Rectal smooth muscle tissue (tissue), 1 donor: Measurements from ENCODE around the gene PARD3B.

Experiments
- H3K27ac ChIP-seq: one replicate; pipeline ENCODE4 v1.7.0; 2013; ENCODE audit warnings: low read depth, low read length, inconsistent platforms
- H3K27me3 ChIP-seq: one replicate; pipeline ENCODE4 v1.7.0; 2013; ENCODE audit warnings: low read length; ENCODE audit not compliant: control insufficient read depth, insufficient read depth
- H3K36me3 ChIP-seq: one replicate; pipeline ENCODE4 v1.7.0; 2013; ENCODE audit warnings: low read length; ENCODE audit not compliant: control insufficient read depth, insufficient read depth
- H3K4me1 ChIP-seq: one replicate; pipeline ENCODE4 v1.7.0; 2013; ENCODE audit warnings: low read length; ENCODE audit not compliant: control insufficient read depth, insufficient read depth
- H3K4me3 ChIP-seq: one replicate; pipeline ENCODE4 v1.7.0; 2013; ENCODE audit warnings: low read length
- H3K9ac ChIP-seq: one replicate; pipeline ENCODE4 v1.7.0; 2013; ENCODE audit warnings: low read length

Gene PARD3B

GRCh38 chr2:205499006-205499405 is 953.7 kb downstream of the PARD3B start:
- H3K27me3 ChIP-seq, result no peaks in the 10 kb centered on the region
- H3K27ac ChIP-seq, result no peak overlapping the region
- H3K9ac ChIP-seq, result no peak overlapping the region
- H3K36me3 ChIP-seq, result peaks cover 4% of the 10 kb centered on the region
- no peaks in the 10 kb centered on the region for H3K4me1 ChIP-seq
- H3K4me3 ChIP-seq, result no peak overlapping the region

- H3K27ac ChIP-seq, result no peak overlapping the region
These were observed 954.8 kb downstream of the PARD3B start for GRCh38 chr2:205500065-205500464.

DNA sequence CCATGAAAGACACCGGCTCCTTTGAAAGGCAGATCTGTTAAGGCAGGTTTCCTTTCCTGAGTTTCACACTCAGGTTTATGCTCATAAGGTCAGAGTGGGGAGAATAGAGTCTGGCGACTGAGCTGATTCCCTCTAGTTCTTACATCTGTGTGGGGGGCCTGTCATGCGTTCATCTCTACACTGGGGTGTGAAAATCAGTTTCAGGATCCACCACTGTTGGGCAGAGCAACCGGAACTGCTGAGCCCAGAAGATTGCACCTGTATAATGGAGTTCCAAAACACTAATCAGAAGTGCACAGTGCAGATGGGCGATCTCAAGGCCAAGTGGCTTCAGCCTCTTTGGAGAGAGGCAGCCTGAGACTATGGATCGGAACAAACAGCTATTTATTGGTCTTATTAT is 955.7 kb downstream of the PARD3B start:
- peaks cover 4% of the 10 kb centered on the region for H3K36me3 ChIP-seq
- no peak overlapping the region for H3K4me3 ChIP-seq
- H3K4me1 ChIP-seq, result no peaks in the 10 kb centered on the region
- no peak overlapping the region for H3K9ac ChIP-seq
- H3K27ac ChIP-seq, result no peak overlapping the region
- H3K27me3 ChIP-seq, result no peaks in the 10 kb centered on the region

More at GRCh38 chr2:205500065-205500464, 954.8 kb downstream of the PARD3B start:
- Histone ChIP-seq H3K9ac (no peak overlapping the region), H3K27me3 (no peaks in the 10 kb centered on the region), H3K36me3 (peaks cover 4% of the 10 kb centered on the region), H3K4me3 (no peak overlapping the region), H3K4me1 (no peaks in the 10 kb centered on the region)

- Histone ChIP-seq H3K27ac (no peak overlapping the region), H3K27me3 (no peaks in the 10 kb centered on the region), H3K4me3 (no peak overlapping the region), H3K4me1 (no peaks in the 10 kb centered on the region), H3K36me3 (peaks cover 4% of the 10 kb centered on the region), H3K9ac (no peak overlapping the region)
These were observed 956.6 kb downstream of the PARD3B start for GRCh38 chr2:205501826-205502225.

DNA sequence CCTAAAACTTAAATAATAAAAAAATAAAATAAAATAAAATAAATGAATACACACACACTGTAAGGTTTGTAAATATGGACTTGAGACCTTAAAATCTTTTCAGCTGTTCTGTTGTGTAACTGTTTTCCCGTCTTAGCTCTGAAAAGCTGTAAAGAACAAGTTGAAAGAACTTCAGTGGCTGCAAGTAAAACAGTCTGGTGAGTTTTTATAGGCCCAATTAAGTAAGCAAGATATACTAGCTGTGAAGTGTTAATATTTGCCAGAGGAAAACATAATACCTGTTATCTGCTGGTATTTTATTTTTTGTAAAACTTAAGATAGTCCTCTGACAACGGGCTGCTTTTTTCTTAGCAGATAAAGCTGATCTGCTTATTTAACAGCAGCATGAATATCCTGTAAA is 960.1 kb downstream of the PARD3B start:
- Histone ChIP-seq H3K27me3 (no peaks in the 10 kb centered on the region), H3K36me3 (no peaks in the 10 kb centered on the region), H3K4me3 (no peak overlapping the region), H3K27ac (no peak overlapping the region), H3K9ac (no peak overlapping the region), H3K4me1 (no peaks in the 10 kb centered on the region)

DNA sequence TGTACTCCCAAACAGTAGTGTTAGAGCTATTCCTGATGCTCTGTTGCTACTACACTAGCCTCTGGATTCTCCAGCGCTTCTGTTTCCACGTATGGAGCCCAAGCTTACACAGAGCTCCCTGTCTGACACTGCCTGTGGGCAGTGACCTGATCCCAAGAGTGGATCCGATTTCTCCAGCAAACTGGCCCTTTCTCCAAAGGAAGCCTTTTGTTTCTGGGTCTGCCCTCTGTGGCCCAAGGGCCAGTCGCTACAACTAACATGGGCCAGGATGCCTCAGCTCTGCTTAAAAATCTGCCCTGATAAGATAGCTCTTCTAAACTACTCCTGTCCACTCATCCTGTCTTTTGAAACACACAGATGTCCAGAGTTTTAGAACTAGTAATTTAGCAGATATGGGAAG is 964.4 kb downstream of the PARD3B start:
- no peak overlapping the region for H3K27ac ChIP-seq
- no peak overlapping the region for H3K9ac ChIP-seq
- H3K4me1 ChIP-seq, result no peaks in the 10 kb centered on the region
- no peak overlapping the region for H3K4me3 ChIP-seq
- H3K36me3 ChIP-seq, result no peaks in the 10 kb centered on the region
- H3K27me3 ChIP-seq, result no peaks in the 10 kb centered on the region

DNA sequence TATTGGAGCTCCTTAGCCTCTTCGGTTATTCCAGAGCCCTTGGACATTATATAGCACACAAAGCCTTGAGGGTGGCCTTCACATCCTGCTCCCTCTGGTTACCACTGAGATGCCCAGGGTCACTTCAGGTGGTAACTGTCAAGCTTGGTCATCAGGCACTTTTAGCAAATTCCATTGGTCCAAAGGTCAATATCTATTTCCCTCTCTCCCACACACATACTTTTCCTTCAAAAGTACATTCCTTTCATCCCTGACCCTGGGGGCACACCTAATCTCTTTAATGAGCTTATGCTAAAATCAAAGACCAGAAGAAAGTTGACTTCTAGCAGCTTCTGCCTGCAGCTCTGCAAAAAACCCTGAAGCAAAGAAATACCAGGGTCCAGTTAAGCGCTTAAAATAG is 965.1 kb downstream of the PARD3B start:
- Histone ChIP-seq H3K9ac (no peak overlapping the region), H3K27ac (no peak overlapping the region)

DNA sequence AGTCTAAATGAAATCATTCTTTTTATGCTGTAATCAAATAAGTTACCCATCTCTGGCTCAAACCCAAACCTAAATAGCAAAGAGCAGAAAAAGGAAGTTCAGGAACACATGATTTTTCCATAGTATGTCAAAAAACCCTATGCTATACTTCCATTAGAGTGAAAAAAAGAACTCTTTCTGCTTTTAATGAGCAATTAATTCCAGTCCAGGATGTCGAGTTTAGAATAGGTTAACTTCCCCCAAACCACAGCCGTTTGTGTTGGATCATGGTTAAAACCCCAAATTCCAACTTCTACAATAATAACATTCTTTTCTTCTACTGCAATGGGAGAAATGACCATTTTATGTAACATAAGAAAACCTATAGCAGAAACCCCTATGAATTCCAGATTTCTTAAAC is 965.9 kb downstream of the PARD3B start:
- Histone ChIP-seq H3K36me3 (no peaks in the 10 kb centered on the region), H3K4me3 (no peak overlapping the region), H3K27me3 (no peaks in the 10 kb centered on the region), H3K9ac (no peak overlapping the region), H3K4me1 (no peaks in the 10 kb centered on the region), H3K27ac (no peak overlapping the region)

More for the DNA sequence above, 965.1 kb downstream of the PARD3B start:
- no peak overlapping the region for H3K4me3 ChIP-seq
- H3K4me1 ChIP-seq, result no peaks in the 10 kb centered on the region
- no peaks in the 10 kb centered on the region for H3K27me3 ChIP-seq
- H3K36me3 ChIP-seq, result no peaks in the 10 kb centered on the region

DNA sequence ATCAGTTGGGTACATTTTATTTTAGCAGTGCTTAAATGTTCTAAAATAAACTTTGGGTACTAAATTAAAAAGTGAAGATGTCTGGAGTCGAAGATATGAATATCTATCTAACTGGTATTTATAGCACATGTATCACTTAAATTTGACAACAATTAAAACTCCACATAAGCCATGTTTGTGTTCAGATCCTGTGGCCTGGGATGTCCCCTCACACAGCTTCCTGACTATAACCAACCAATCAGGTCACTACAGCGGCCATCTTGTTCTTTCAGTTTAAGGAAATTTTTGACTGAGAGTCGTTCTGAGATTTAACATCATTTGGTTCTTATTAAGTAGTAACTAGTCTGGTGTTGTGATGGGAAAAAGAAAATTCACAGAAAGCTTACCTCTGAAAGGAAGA is 966.4 kb downstream of the PARD3B start:
- no peak overlapping the region for H3K27ac ChIP-seq
- H3K27me3 ChIP-seq, result no peaks in the 10 kb centered on the region
- no peak overlapping the region for H3K4me3 ChIP-seq
- H3K4me1 ChIP-seq, result no peaks in the 10 kb centered on the region
- H3K9ac ChIP-seq, result no peak overlapping the region
- no peaks in the 10 kb centered on the region for H3K36me3 ChIP-seq

- Histone ChIP-seq H3K4me3 (no peak overlapping the region), H3K36me3 (no peaks in the 10 kb centered on the region)
These were observed 975.0 kb downstream of the PARD3B start for GRCh38 chr2:205520311-205520710.

DNA sequence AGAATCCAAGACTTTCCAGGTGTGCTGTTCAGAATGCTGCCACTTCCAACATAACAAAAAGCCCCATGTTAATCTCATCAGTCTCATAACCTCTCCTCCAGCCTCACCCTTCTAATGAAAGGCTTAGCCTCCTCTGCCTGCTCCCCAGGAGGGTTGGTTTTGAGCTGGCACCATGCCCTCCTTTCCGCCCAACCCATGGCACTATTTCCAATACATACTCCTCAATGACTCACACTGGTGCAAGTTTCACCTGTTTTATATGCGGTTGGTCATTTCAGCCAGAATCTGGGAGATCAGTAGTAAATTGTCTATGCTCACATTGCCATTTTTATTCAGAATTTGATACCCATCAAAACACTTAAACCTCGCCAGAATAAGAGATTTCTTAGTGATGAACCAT is 979.4 kb downstream of the PARD3B start:
- H3K27ac ChIP-seq, result no peak overlapping the region
- no peaks in the 10 kb centered on the region for H3K36me3 ChIP-seq
- no peak overlapping the region for H3K4me3 ChIP-seq
- H3K9ac ChIP-seq, result no peak overlapping the region
- no peaks in the 10 kb centered on the region for H3K4me1 ChIP-seq
- H3K27me3 ChIP-seq, result no peaks in the 10 kb centered on the region

More at GRCh38 chr2:205520311-205520710, 975.0 kb downstream of the PARD3B start:
- Histone ChIP-seq H3K9ac (no peak overlapping the region), H3K27me3 (no peaks in the 10 kb centered on the region), H3K27ac (no peak overlapping the region), H3K4me1 (no peaks in the 10 kb centered on the region)

GRCh38 chr2:205527801-205528200 is 982.5 kb downstream of the PARD3B start:
- H3K27me3 ChIP-seq, result no peaks in the 10 kb centered on the region
- H3K4me3 ChIP-seq, result no peak overlapping the region
- H3K4me1 ChIP-seq, result no peaks in the 10 kb centered on the region
- H3K9ac ChIP-seq, result no peak overlapping the region
- no peak overlapping the region for H3K27ac ChIP-seq
- no peaks in the 10 kb centered on the region for H3K36me3 ChIP-seq

DNA sequence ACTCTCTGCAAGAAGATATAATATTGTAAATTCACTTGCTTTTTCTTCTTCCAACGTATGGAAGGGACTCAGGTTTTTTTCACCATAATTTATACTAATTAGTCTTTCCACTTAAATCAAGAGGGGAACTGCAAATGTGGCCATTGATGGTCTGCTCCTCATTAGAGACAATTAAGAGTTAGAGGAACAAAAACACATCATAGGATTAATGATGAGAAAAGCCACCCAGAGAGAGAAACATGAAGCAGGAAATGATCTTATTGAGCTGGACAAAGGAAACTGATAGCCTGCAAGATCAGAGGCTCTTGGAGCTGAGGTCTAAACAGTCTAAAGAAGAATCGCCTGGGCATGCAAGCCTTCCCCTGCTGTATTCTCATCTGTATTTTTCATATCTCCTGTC is 985.8 kb downstream of the PARD3B start:
- Histone ChIP-seq H3K27ac (no peak overlapping the region), H3K4me1 (no peaks in the 10 kb centered on the region), H3K9ac (no peak overlapping the region), H3K4me3 (no peak overlapping the region), H3K27me3 (no peaks in the 10 kb centered on the region), H3K36me3 (no peaks in the 10 kb centered on the region)
